GM10248 (cell line): ENCODE data around the gene NFIB.

Source experiments
- CTCF ChIA-PET: fragments of 300-600 bp; sonication (Branson Sonifier 250); formaldehyde crosslinking; extraction: SDS; loops from one replicate; lab custom pipeline; 2021; ENCODE audit warnings: antibody characterized with exemption; lab: Yijun Ruan, JAX
- POLR2A ChIA-PET: fragments of 350-650 bp; sonication (Branson Sonifier 250); formaldehyde crosslinking; extraction: SDS; loops from one replicate; lab custom pipeline; 2020; ENCODE audit warnings: antibody characterized with exemption; lab: Yijun Ruan, JAX
- DNase-seq: peaks from one replicate; pipeline ENCODE4 v3.0.0; 2012; ENCODE audit errors: extremely low spot score
- TF ChIP-seq, protein P1 (sequence below): IDR thresholded peaks from 2 replicates; pipeline ENCODE4 v1.5.1; 2012; ENCODE audit warnings: mild to moderate bottlenecking, low read depth; ENCODE audit errors: extremely low read depth, missing control alignments, control extremely low read depth

The NFIB gene

DNA sequence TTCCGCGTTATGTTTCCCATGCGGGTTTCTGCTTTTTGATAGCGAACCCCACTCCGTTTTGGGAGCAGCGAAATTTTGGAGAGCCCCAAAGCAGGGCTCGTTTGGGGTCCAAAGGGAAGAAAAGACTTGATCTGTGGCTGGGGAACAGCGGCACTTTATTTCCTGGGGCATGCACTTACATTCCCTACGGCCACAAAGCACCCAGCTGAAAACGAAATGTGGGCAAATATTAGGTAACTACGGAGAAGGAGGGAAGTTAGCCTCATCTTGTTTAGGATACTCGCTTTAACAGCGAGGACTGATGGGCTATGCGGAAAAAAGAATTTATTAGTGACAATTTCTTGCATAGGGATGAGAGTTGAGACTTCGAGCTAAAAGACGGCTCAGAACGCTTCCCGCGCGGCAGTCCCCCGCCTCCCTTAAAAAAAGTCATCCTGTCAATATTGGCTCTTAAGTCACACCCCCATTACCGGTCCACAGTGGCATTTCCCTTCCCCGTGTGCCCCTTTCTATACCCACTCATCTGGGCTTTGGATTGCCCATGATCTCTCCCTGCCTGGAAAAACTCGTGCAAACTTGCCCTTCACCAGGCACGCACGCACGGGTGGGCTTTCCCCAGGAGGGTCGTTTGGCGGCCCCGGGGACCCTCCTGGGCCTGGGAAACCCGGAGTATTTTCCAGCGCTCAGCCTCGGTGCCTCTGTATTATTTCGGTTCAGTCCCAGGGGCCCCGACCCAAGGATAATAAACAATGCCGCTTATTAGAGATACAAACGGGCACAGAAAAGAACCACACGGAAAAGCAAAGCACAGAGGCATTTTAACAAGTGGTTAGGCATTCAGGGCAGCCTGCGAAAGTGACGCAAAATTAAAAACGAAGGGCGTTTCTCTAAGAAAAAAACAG lies 35.8 kb upstream of the NFIB start:
- DNase-seq, result no peak
- ChIA-PET CTCF (interaction anchor here (1.3 to 7.9 kb wide), 2 partner anchors 921 to 922 kb away, joined by 4 to 127 read pairs; no protein-coding TSS in a partner anchor), POLR2A (no interaction called here)
- TF ChIP-seq, protein P1, sequence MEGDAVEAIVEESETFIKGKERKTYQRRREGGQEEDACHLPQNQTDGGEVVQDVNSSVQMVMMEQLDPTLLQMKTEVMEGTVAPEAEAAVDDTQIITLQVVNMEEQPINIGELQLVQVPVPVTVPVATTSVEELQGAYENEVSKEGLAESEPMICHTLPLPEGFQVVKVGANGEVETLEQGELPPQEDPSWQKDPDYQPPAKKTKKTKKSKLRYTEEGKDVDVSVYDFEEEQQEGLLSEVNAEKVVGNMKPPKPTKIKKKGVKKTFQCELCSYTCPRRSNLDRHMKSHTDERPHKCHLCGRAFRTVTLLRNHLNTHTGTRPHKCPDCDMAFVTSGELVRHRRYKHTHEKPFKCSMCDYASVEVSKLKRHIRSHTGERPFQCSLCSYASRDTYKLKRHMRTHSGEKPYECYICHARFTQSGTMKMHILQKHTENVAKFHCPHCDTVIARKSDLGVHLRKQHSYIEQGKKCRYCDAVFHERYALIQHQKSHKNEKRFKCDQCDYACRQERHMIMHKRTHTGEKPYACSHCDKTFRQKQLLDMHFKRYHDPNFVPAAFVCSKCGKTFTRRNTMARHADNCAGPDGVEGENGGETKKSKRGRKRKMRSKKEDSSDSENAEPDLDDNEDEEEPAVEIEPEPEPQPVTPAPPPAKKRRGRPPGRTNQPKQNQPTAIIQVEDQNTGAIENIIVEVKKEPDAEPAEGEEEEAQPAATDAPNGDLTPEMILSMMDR, result no peak

DNA sequence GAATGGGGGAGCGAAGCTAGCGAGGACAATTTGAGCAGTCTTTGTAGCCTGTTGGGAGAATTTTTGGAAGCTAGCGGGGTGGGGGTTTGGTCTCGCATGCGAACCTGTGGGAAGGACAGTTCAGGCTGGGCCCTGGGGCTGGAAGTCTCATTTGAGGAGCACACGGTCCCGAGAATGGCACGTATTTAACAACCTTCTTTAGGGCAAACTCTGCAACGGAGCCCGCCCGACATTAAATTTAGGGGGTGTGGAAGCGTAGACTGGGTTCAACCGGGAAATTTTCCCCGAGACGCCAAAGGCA lies 35.2 kb upstream of the NFIB start:
- TF ChIP-seq, protein P1, result no peak
- ChIA-PET POLR2A (no interaction called here), CTCF (interaction anchor here (1.2 to 1.3 kb wide), 2 partner anchors 922 to 923 kb away, joined by 3 to 4 read pairs; no protein-coding TSS in a partner anchor)
- no peak for DNase-seq

DNA sequence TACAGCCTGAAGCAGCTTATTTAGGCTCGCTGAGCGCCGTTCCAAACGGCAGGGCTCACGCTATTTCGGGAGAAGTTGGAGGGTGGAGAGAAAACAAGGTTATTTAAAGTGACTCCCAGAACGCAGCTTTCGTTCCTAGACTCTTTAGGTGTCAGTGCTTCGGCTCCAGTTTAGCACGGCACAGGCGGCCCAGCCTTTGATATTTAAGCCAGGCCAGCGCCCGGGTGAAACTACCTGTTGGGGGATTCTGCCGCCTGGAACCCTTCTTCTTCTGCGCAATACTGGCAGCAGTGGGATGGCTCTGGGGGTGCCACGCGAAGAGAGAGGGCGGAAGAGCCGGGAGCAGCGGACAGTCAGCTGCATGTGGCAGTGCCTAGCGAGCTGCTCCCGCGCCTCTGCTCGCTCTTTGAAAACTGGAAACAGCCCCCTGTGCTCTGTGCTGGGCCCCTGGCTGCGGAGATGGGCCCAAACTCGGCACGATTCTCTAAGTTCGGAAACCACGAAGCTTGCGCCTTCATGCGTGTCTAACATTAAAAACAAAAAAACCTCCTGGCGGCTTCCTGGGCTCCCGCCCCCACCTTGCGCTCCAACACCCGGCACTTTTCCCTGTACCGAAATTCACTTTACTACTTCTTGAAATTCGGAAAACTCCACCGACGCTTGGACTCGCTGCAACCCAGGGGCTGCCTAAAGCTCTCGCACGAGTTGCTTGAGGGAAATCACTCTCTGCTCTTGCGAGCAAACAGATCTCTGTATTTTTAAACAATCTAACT lies 34.6 kb upstream of the NFIB start:
- ChIA-PET CTCF (interaction anchor here (1.2 to 1.3 kb wide), 2 partner anchors 921 to 923 kb away, joined by 3 to 4 read pairs; no protein-coding TSS in a partner anchor), POLR2A (no interaction called here)
- DNase-seq, result no peak
- TF ChIP-seq, protein P1, result no peak

DNA sequence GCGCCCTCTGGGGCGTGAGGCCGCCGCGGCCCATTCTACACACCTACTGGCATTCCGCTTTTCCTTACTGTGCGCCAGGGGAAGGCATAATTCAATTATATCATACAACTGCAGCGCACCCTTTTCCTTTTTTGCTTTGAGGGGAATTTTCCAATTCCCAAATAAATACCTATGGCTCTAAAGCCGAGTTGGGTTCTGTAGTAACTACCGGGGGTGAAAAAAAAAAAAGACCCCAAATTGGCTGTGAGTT lies 34.1 kb upstream of the NFIB start:
- no peak for DNase-seq
- ChIA-PET CTCF (interaction anchor here (1.2 to 1.3 kb wide), 2 partner anchors 921 to 922 kb away, joined by 3 to 4 read pairs; no protein-coding TSS in a partner anchor), POLR2A (no interaction called here)
- TF ChIP-seq, protein P1, result no peak

DNA sequence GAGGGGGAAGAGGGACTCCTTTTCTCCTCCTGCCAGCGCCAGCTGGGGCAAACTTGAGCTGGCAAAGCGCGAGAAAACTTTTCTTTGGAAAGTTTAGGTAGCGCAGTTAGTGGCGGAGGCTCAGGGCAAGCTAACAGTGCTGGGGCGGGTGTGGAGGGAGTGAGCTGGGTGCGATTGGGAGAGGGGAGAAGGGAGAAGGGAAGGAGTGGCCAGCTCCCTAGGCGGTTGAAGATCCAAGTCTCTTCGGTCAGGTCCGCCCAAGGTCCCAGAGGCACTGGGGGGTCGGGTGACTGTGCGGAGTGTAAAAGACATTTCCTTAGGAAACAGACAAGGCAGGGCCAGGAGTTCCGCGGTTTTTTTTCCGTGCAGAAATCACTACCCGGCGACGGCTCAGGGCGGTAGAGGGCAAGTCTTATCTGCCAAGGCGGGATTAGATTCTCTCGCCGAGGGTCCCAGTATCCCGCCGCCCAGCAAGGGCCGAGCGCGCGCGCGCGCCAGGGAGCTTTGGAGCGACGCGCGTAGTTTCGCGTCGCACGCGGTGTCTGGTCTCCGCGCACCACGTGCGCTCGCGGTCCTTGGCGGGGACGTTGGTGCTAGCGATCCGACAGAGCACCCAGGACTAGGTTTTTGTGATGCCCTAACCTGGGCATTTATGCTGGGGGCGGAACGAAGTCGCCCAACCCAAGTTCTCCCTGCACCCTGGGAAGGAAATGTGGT lies 33.6 kb upstream of the NFIB start:
- DNase-seq, result no peak
- TF ChIP-seq, protein P1, result no peak
- ChIA-PET CTCF (interaction anchor here (1.8 kb wide), 1 partner anchor 919 kb away, joined by 4 read pairs; no protein-coding TSS in a partner anchor), POLR2A (no interaction called here)
